IPS-15b (cell line): ENCODE measurements around the gene KRTAP4-1.
"Not testable (repeated sequence)": the region's sequence is repeated elsewhere in the genome, so short reads cannot be mapped to it uniquely, and the experiment has no call there.

Source experiments
- H3K27me3 ChIP-seq: one replicate; pipeline ENCODE4 v1.6.1; 2013; ENCODE audit warnings: low read length; ENCODE audit not compliant: control insufficient read depth, insufficient read depth
- H3K36me3 ChIP-seq: one replicate; pipeline ENCODE4 v1.6.1; 2013; ENCODE audit warnings: low read length; ENCODE audit not compliant: control insufficient read depth, insufficient read depth
- H3K4me1 ChIP-seq: one replicate; pipeline ENCODE4 v1.6.1; 2013; ENCODE audit warnings: mild to moderate bottlenecking, low read length; ENCODE audit not compliant: control insufficient read depth, insufficient read depth
- H3K4me3 ChIP-seq: one replicate; pipeline ENCODE4 v1.5.1; 2013; ENCODE audit warnings: low read depth, low read length
- H3K9ac ChIP-seq: one replicate; pipeline ENCODE4 v1.6.1; 2013; ENCODE audit warnings: low read depth, mild to moderate bottlenecking, low read length
- H3K9me3 ChIP-seq: one replicate; pipeline ENCODE4 v1.6.1; 2013; ENCODE audit warnings: mild to moderate bottlenecking, low read length; ENCODE audit not compliant: control insufficient read depth, insufficient read depth

KRTAP4-1 gene

DNA sequence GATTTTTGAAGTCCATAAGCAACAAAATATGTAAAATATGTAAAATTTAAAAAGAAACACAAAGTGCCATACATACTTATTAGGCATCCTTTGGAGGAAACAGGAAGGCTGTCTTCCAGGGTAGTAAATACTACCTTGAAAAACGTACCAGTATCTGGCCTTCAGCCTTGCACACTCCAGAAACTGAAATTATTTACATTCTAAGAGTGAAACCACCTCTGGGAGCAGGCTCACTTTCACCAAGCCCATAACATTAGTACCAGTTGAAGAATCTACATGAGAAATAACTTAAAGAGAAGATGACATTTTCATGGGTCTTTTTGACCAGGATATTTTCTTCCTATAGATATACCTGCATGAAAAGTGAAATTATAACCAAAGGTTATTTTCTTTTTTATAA is 11.4 kb upstream of the KRTAP4-1 start:
- Histone ChIP-seq H3K4me1 (no peaks in the 10 kb centered on the region), H3K27me3 (no peaks in the 10 kb centered on the region), H3K36me3 (no peaks in the 10 kb centered on the region), H3K4me3 (no peak overlapping the region), H3K9me3 (no peaks in the 10 kb centered on the region), H3K9ac (no peak overlapping the region)

DNA sequence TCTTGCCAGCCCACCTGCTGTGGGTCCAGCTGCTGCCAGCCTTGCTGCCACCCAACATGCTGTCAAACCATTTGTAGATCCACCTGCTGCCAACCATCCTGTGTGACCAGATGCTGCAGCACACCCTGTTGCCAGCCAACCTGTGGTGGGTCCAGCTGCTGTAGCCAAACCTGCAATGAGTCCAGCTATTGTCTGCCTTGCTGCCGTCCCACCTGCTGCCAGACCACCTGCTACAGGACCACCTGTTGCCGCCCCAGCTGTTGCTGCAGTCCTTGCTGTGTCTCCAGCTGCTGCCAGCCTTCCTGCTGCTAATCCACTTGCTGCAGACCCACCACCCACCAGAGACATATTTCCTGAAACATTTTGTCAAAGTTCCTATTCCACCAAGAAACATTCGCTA is 5.6 kb upstream of the KRTAP4-1 start:
- Histone ChIP-seq H3K27me3 (no peaks in the 10 kb centered on the region), H3K36me3 (no peaks in the 10 kb centered on the region), H3K9me3 (no peaks in the 10 kb centered on the region), H3K4me1 (no peaks in the 10 kb centered on the region), H3K4me3 (no peak overlapping the region), H3K9ac (no peak overlapping the region)

DNA sequence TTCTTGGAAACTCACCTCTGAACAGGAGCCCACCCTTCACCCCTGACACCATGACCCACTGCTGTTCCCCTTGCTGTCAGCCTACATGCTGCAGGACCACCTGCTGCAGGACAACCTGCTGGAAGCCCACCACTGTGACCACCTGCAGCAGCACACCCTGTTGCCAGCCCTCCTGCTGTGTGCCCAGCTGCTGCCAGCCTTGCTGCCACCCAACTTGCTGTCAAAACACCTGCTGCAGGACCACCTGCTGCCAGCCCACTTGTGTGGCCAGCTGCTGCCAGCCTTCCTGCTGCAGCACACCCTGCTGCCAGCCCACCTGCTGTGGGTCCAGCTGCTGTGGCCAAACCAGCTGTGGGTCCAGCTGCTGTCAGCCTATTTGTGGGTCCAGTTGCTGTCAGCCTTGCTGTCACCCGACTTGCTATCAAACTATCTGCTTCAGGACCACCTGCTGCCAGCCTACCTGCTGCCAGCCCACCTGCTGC is 5.2 kb upstream of the KRTAP4-1 start, which contains the start of gene KRTAP9-1:
TSS of gene KRTAP9-1 (plus strand) at position 51 of the 482 bp plus-strand sequence. CDS start at position 51, 0 bp downstream.
- H3K36me3 ChIP-seq, H3K27me3 ChIP-seq, H3K4me1 ChIP-seq, H3K9me3 ChIP-seq, H3K9ac ChIP-seq, H3K4me3 ChIP-seq: not testable (repeated sequence)

DNA sequence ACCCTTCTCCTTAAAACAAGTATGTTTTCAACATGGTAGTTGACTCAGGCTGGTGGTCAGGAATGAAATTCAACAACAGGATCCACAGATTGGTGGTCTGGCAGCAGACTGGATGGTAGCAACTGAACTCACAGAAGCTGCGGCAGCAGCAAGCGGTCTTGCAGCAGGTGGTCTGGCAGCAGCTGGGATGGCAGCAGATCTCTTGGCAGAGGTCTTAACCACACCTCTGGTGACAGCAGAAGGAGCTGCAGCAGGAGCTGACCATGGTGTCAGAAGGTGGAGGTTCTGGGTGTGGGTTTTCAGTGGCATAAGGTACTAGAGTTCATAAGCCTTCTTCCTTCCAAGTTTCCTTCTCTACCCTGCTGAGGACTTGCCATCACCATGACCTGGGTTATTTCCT is 2.2 kb upstream of the KRTAP4-1 start:
- H3K9me3 ChIP-seq, result no peaks in the 10 kb centered on the region
- no peaks in the 10 kb centered on the region for H3K36me3 ChIP-seq
- H3K4me3 ChIP-seq, result no peak overlapping the region
- no peaks in the 10 kb centered on the region for H3K27me3 ChIP-seq
- no peak overlapping the region for H3K9ac ChIP-seq
- no peaks in the 10 kb centered on the region for H3K4me1 ChIP-seq

DNA sequence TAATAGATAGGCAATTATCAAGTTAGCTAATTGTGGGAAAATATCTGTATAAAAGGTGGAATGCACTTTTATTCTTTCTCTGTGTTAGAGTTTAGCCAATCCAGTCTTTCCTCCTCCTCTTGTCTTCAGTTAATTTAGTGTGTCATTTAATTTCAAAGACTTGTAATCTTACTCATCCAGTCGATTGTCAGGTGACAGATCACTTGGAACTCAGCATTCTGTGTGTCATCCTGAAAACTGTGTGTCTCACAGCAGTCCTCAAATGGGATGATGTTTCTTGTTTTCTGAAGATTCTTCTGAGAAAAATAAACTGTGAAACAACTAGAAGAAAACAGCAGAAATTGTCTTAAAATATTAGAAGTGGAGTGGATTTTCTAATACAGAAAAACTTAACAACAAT is 290 bp upstream of the KRTAP4-1 start:
- no peaks in the 10 kb centered on the region for H3K36me3 ChIP-seq
- H3K27me3 ChIP-seq, result no peaks in the 10 kb centered on the region
- no peaks in the 10 kb centered on the region for H3K9me3 ChIP-seq
- no peaks in the 10 kb centered on the region for H3K4me1 ChIP-seq
- no peak overlapping the region for H3K4me3 ChIP-seq
- no peak overlapping the region for H3K9ac ChIP-seq

DNA sequence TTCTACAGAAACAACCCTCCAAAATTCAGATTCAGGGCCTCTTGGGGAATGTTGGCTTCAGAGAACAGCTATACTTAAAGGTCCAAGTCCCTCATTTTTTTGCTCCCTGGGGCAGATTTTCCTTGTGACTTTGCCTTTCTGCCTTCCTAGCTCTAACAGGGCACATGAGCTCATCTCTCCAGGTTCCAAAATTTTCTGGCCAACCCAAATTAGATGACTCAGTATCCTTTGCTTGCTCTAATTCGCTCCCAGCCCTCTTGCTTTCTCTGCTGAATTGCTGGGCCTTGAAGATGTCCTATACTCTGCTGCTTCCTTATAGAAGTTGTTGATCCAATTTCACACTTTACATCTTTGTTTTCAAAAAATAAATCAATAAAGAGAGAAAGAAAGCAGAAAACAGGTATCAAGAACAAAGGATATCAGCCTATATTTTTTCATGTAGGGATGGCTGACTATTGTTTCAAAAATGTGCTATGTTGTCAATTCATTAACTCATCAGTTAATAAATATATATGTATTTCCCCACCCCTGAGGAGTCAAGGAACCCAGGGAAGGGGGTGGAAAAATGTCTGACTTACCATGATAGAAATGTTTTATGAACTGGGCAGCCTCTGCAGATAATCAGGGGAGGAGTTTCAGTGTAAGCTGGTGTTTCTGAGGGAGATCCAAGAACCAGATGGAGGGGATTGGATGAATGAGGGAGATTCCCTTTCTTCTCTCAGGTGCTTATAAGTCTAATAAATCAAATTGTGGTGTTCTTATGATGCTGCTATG is 5.7 kb downstream of the KRTAP4-1 start:
- H3K4me3 ChIP-seq, result no peak overlapping the region
- no peaks in the 10 kb centered on the region for H3K9me3 ChIP-seq
- H3K4me1 ChIP-seq, result no peaks in the 10 kb centered on the region
- H3K36me3 ChIP-seq, result no peaks in the 10 kb centered on the region
- no peak overlapping the region for H3K9ac ChIP-seq
- H3K27me3 ChIP-seq, result no peaks in the 10 kb centered on the region

DNA sequence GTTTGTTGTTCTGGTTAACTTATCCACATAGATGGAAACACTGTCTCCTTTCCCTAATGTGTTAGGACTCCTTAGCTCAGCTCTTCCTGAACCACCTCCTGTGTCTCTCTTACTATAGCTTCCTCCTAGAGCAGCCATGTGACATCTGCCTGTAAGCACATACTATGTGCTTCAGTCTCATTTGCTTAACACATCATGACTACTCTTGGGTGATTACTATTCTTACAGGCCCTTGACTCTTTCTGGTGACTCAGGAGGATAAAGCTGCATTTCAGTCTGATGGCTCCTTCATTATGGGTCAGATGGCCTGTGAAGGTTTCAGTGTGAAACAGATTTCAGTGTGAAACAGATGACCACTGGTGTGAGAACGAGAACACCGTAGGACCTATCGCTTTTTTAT is 6.4 kb downstream of the KRTAP4-1 start:
- H3K9me3 ChIP-seq, result no peaks in the 10 kb centered on the region
- H3K27me3 ChIP-seq, result no peaks in the 10 kb centered on the region
- no peak overlapping the region for H3K4me3 ChIP-seq
- H3K9ac ChIP-seq, result no peak overlapping the region
- no peaks in the 10 kb centered on the region for H3K36me3 ChIP-seq
- no peaks in the 10 kb centered on the region for H3K4me1 ChIP-seq

DNA sequence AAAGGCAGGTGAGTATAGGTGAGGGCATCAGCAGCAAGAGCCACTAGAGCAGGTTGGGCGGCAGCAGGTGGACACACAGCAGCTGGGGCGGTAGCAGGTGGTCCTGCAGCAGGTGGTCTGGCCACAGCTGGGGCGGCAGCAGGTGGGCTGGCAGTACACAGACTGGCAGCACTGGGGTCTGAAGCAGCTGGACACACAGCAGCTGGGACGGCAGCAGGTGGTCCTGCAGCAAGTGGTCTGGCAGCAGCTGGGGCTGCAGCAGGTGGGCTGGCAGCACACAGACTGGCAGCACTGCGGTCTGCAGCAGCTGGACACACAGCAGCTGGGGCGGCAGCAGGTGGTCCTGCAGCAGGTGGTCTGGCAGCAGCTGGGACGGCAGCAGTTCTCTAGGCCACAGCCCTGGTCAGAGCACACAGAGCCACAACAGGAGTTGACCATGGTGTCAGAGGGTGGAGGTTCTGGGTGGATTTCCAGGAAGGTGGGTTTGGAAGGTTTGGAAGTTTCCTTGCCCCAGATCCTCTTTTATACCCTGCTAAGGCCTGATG is 6.9 kb downstream of the KRTAP4-1 start, which contains the start of gene KRTAP4-2:
TSS of gene KRTAP4-2 (minus strand) at position 495 of the 545 bp plus-strand sequence. CDS start at position 438, 57 bp downstream.
- Histone ChIP-seq H3K9me3 (no peaks in the 10 kb centered on the region), H3K27me3 (no peaks in the 10 kb centered on the region), H3K36me3 (no peaks in the 10 kb centered on the region)

DNA sequence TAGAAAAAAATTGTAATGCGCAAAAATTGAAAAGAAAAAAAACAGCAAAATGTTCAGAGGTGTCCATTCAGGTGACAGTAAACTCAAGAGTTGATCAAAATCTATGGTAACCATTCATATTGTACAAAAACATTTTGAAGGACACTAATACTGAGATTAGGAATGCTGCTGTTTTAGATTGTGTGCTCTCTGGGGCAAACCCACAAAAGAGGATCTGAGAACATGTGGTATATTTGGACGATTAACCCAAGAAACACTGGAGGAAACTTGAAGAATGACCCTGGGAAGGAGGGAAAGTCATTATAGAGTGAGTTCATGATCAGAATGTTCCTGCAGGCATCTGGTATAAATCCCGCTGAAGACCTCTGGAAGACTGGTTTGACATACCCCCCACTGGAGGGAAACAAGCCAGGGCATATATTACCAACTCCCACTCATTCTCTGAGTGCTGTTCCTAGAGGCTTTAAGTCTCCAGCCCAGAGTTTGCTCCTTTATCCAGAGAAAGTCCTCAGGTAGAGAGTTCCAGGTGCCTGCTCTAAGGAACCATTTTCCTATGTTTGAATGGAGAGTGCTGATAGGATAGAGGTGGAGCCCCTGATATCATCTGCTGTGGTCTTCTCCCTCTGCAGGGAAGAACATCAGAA is 7.8 kb downstream of the KRTAP4-1 start:
- Histone ChIP-seq H3K4me1 (no peaks in the 10 kb centered on the region), H3K9me3 (no peaks in the 10 kb centered on the region), H3K4me3 (no peak overlapping the region), H3K9ac (no peak overlapping the region), H3K27me3 (no peaks in the 10 kb centered on the region), H3K36me3 (no peaks in the 10 kb centered on the region)

More for the DNA sequence above, 6.9 kb downstream of the KRTAP4-1 start, which contains the start of gene KRTAP4-2:
- Histone ChIP-seq H3K4me1 (no peaks in the 10 kb centered on the region), H3K4me3 (no peak within 1 kb of the TSS), H3K9ac (no peak within 1 kb of the TSS)

DNA sequence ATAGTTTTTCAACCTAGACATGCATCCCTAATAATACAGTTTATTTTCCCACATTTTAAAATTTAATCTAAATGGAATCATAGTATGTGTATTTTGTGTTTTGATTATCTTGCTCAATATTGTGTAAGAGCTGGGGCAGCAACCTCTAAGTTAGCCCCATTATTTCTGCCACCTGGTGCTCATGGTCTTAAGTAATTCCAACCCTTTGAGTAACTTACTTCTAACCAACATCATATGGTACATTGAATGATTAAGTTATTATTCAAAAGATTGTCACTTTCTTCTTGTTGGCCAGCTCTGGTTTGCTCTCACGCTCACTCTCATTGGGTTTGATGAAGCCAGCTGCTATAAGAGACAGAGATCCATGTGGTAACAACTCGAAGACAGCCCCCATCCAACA is 12.8 kb downstream of the KRTAP4-1 start:
- Histone ChIP-seq H3K27me3 (no peaks in the 10 kb centered on the region), H3K9ac (no peak overlapping the region), H3K36me3 (no peaks in the 10 kb centered on the region), H3K4me3 (no peak overlapping the region), H3K4me1 (no peaks in the 10 kb centered on the region), H3K9me3 (no peaks in the 10 kb centered on the region)

DNA sequence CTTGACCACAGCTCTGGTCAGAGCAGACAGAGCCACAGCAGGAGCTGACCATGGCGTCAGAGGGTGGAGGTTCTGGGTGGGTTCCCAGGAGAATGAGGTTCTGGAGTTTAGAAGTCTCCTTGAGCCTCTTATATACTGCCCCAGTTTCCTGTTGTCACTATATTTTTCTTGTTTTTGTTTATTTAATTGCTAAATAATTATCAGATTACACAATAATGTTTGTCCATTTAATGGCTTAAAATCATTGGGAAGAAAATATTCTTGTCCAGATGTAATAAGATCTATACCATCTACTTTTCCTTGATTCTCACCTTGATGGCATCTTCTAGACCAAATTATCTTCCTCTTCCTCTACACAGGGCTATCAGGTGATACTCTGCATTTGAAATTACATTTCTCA is 16.6 kb downstream of the KRTAP4-1 start, which contains the start of gene KRTAP4-3:
TSS of gene KRTAP4-3 (minus strand) at position 101 of the 400 bp plus-strand sequence. CDS start at position 52, 49 bp downstream.
- H3K36me3 ChIP-seq, result no peaks in the 10 kb centered on the region
- no peaks in the 10 kb centered on the region for H3K4me1 ChIP-seq
- no peak within 1 kb of the TSS for H3K9ac ChIP-seq
- H3K4me3 ChIP-seq, result no peak within 1 kb of the TSS
- H3K9me3 ChIP-seq, result no peaks in the 10 kb centered on the region
- no peaks in the 10 kb centered on the region for H3K27me3 ChIP-seq
